ENCODE measurements around the gene ZNF14.
A peak's percentile ranks its signal among the peaks of the same experiment; 100 is the strongest.
"Not testable (repeated sequence)": the region's sequence is repeated elsewhere in the genome, so short reads cannot be mapped to it uniquely, and the experiment has no call there.

The ZNF14 gene

GRCh38 chr19:19686580-19686979, 46.3 kb downstream of the ZNF14 start:
- no peak for DNase-seq

GRCh38 chr19:19686119-19686518, 46.8 kb downstream of the ZNF14 start:
- DNase-seq = not testable (repeated sequence)

GRCh38 chr19:19679176-19680073, 53.5 kb downstream of the ZNF14 start:
- no peak for DNase-seq

GRCh38 chr19:19677579-19677978, 55.3 kb downstream of the ZNF14 start:
- DNase-seq = no peak

GRCh38 chr19:19674315-19674714, 58.6 kb downstream of the ZNF14 start:
- DNase-seq = no peak

GRCh38 chr19:19672816-19673215, 60.1 kb downstream of the ZNF14 start:
- DNase-seq = no peak

GRCh38 chr19:19670070-19670551, 62.8 kb downstream of the ZNF14 start:
- peak; percentile 26 for DNase-seq

- DNase-seq = peak; percentile 88
Observed at GRCh38 chr19:19668230-19669012, 64.5 kb downstream of the ZNF14 start, which contains the start of gene ZNF101. Gene ZNF101, plus strand, starts transcription at chr19:19668839. Its CDS starts 125 bp downstream, at chr19:19668964.

GRCh38 chr19:19665420-19665948, 67.4 kb downstream of the ZNF14 start:
- not testable (repeated sequence) for DNase-seq

- peak; percentile 97 for DNase-seq
Observed at GRCh38 chr19:19663256-19664120, 69.4 kb downstream of the ZNF14 start, which contains the start of gene ATP13A1. Gene ATP13A1, minus strand, starts transcription at chr19:19663676. Its CDS starts 10 bp downstream, at chr19:19663666.

- DNase-seq = no peak
Observed at GRCh38 chr19:19662871-19663255, 70.0 kb downstream of the ZNF14 start.

- no peak for DNase-seq
Observed at GRCh38 chr19:19662344-19662743, 70.6 kb downstream of the ZNF14 start.

GRCh38 chr19:19661675-19662251, 71.1 kb downstream of the ZNF14 start:
- DNase-seq = no peak

- no peak for DNase-seq
Observed at GRCh38 chr19:19661141-19661674, 71.7 kb downstream of the ZNF14 start.

Measured in fibroblast of skin of back (primary cell).